Glutamatergic neuron (in vitro differentiated cells): ENCODE results near the gene NEDD9. TPM values are rescaled to one million over a fixed set of nuclear protein-coding genes. Genes with fewer than 3 reads are reported as not detected.

Experiments used
- DNase-seq: peaks from one replicate; pipeline ENCODE4 v3.0.0; 2022
- H3K27ac Mint-ChIP-seq: one replicate; pipeline ENCODE4 v1.8.0; 2020; ENCODE audit warnings: mild to moderate bottlenecking, mixed read lengths, inconsistent platforms; ENCODE audit not compliant: unreplicated experiment
- H3K27me3 Mint-ChIP-seq: one replicate; pipeline ENCODE4 v1.8.0; 2020; ENCODE audit warnings: mild to moderate bottlenecking, moderate library complexity, mixed read lengths, inconsistent platforms; ENCODE audit not compliant: unreplicated experiment
- H3K36me3 Mint-ChIP-seq: one replicate; pipeline ENCODE4 v1.8.0; 2020; ENCODE audit warnings: mild to moderate bottlenecking, mixed read lengths, inconsistent platforms; ENCODE audit not compliant: unreplicated experiment
- H3K4me1 Mint-ChIP-seq: one replicate; pipeline ENCODE4 v1.8.0; 2020; ENCODE audit warnings: mild to moderate bottlenecking, low read depth, mixed read lengths, inconsistent platforms; ENCODE audit not compliant: unreplicated experiment
- H3K4me3 Mint-ChIP-seq: one replicate; pipeline ENCODE4 v1.8.0; 2020; ENCODE audit warnings: mild to moderate bottlenecking, mixed read lengths, inconsistent platforms; ENCODE audit not compliant: unreplicated experiment
- H3K9me3 Mint-ChIP-seq: one replicate; pipeline ENCODE4 v1.8.0; 2020; ENCODE audit warnings: mild to moderate bottlenecking, moderate library complexity, mixed read lengths, inconsistent platforms; ENCODE audit not compliant: unreplicated experiment
- CTCF ChIP-seq: fragments of 200-600 bp; sonication (generic); IDR thresholded peaks from one replicate; pipeline ENCODE4 v1.5.0; 2021; ENCODE audit not compliant: partially characterized antibody, unreplicated experiment
- total RNA-seq: library from RNA; stranded (reverse); fragmentation: NEBNext Ultra II Directional; extraction: Animal tissue kit (Norgen Biotek cat#: 25700); gene quantifications from one replicate; pipeline ENCODE4 v1.2.1, GENCODE V29; 2021; ENCODE audit not compliant: unreplicated experiment

Gene NEDD9
- total RNA-seq, 1 donor from 2014 or later: 0.71 TPM

DNA sequence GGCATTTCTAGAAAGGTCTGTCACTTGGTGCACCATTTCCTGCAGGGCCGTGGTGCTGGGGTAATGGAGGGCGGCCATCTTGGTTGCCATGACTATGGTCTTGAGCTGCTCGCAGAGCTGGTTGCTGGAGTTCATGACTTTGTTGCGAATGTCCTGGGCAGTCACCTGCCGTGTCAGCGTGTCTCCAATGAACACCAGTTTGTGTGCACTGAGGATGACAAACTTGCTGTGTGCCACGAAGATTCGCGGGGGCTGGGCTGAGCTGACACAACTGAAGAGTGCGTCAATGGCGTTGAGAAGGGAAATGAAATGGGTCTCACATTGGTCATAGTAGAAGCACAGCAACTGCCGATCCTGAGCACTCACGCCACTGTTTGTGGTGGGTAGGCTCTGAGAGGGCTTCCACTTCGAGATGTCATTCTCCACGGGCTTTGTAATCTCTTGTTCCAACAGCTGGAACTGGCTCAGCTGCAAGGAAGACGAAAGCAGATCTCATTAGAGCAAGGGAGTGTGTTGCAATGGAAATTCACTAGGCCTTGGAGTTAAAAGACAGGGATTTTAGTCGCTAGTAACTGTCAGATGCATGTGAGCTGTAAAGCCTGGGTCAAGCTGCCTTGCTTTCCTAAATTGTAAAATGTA is 47.1 kb downstream of the NEDD9 start:
- TF ChIP-seq CTCF: no peak
- no peak overlapping the region for H3K27ac Mint-ChIP-seq
- no peaks in the 10 kb centered on the region for H3K9me3 Mint-ChIP-seq
- no peak overlapping the region for H3K4me3 Mint-ChIP-seq
- H3K4me1 Mint-ChIP-seq: no peaks in the 10 kb centered on the region
- DNase-seq: no peak
- H3K27me3 Mint-ChIP-seq: peaks cover 2% of the 10 kb centered on the region
- H3K36me3 Mint-ChIP-seq: peaks cover 2% of the 10 kb centered on the region

DNA sequence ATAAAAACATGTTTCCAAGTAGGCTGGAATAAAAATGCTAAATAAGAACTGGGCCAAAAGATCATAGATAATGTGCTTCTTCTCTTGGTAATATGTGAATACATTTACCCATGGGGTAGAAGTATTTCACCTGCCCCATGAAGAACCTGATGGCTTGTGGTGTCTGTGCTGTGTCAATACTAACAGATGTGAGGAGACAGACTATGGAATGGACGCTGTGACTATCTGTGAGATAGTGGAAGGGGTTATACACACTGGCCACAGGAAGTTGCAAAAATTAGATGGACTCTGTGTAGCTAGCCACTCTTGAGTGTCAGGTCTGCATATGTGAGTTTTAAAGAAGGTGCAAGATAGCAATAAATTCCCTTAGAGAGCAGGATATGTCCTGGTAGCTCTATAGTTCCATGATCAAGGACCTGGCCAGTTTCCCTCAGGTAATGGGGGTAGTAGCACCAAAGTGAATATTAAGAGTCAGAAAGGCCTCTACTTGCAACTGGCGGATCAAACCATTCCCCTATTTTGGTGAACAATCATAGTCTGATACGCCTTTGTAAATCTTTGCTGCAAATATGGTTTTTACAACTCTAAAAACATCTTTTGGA is 48.6 kb downstream of the NEDD9 start:
- DNase-seq: no peak
- TF ChIP-seq CTCF: no peak
- Mint-ChIP-seq H3K4me1 (peaks cover 3% of the 10 kb centered on the region), H3K9me3 (no peaks in the 10 kb centered on the region), H3K27ac (no peak overlapping the region), H3K27me3 (peaks cover 2% of the 10 kb centered on the region), H3K36me3 (no peaks in the 10 kb centered on the region), H3K4me3 (no peak overlapping the region)

DNA sequence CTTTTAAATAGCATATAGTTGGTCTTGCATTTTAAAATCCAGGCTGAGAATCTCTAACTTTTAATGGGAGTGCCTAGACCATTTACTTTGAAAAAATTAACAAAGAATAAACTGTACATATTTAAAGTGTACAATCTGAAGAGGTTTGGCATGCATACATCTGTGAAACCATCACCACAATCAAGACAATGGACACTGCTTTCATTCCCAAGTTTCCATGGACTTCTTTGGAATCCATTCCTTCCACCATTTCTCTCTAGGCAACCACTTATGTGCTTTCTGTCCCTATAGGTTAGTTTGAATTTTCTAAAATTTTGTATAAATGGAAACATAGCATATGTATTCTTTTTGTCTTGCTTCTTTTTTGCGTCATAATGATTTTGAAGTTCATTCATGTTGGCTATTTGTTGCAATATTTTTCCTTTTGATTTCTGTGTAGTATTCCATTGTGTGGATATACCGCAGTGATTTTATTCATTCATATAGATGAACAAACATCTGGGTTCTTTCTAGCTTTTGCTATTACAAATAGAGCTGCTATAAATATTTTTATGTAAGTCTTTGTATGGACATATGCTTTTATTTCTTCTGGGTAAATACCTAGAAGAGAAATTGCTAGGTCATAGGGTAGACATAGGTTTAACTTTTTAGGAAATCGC is 50.9 kb downstream of the NEDD9 start:
- Mint-ChIP-seq H3K9me3 (no peaks in the 10 kb centered on the region), H3K4me3 (no peak overlapping the region), H3K27ac (no peak overlapping the region), H3K36me3 (no peaks in the 10 kb centered on the region), H3K27me3 (no peaks in the 10 kb centered on the region), H3K4me1 (peaks cover 3% of the 10 kb centered on the region)
- DNase-seq: no peak
- TF ChIP-seq CTCF: no peak

GRCh38 chr6:11179419-11180202 is 52.9 kb downstream of the NEDD9 start:
- no peak for DNase-seq
- H3K27ac Mint-ChIP-seq: no peak overlapping the region
- no peaks in the 10 kb centered on the region for H3K27me3 Mint-ChIP-seq
- H3K9me3 Mint-ChIP-seq: no peaks in the 10 kb centered on the region
- H3K4me1 Mint-ChIP-seq: peaks cover 3% of the 10 kb centered on the region
- H3K36me3 Mint-ChIP-seq: no peaks in the 10 kb centered on the region
- H3K4me3 Mint-ChIP-seq: no peak overlapping the region
- TF ChIP-seq CTCF: no peak
